ENCODE results near the gene MYO5A. TPM values are rescaled to one million over a fixed set of nuclear protein-coding genes. Genes with fewer than 3 reads are reported as not detected.
"Not testable (repeated sequence)": the region's sequence is repeated elsewhere in the genome, so short reads cannot be mapped to it uniquely, and the experiment has no call there.

The MYO5A gene
- total RNA-seq, 1 donor from 2014 or later: 15.7 TPM

- DNase-seq (ENCODE audit: low read depth): no peak
- peak overlapping the region; percentile 63 for H3K4me3 ChIP-seq (ENCODE audit: low read depth, low read length)
- TF ChIP-seq, protein P1, sequence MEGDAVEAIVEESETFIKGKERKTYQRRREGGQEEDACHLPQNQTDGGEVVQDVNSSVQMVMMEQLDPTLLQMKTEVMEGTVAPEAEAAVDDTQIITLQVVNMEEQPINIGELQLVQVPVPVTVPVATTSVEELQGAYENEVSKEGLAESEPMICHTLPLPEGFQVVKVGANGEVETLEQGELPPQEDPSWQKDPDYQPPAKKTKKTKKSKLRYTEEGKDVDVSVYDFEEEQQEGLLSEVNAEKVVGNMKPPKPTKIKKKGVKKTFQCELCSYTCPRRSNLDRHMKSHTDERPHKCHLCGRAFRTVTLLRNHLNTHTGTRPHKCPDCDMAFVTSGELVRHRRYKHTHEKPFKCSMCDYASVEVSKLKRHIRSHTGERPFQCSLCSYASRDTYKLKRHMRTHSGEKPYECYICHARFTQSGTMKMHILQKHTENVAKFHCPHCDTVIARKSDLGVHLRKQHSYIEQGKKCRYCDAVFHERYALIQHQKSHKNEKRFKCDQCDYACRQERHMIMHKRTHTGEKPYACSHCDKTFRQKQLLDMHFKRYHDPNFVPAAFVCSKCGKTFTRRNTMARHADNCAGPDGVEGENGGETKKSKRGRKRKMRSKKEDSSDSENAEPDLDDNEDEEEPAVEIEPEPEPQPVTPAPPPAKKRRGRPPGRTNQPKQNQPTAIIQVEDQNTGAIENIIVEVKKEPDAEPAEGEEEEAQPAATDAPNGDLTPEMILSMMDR (conservative IDR thresholded peaks at IDR 0.05; ENCODE audit: low read depth, low read length): no peak
These were observed 38.2 kb upstream of the MYO5A start for GRCh38 chr15:52566889-52567288.

GRCh38 chr15:52565417-52566358 lies 37.0 kb upstream of the MYO5A start:
- not testable (repeated sequence) for H3K4me3 ChIP-seq (ENCODE audit: low read depth, low read length)

DNA sequence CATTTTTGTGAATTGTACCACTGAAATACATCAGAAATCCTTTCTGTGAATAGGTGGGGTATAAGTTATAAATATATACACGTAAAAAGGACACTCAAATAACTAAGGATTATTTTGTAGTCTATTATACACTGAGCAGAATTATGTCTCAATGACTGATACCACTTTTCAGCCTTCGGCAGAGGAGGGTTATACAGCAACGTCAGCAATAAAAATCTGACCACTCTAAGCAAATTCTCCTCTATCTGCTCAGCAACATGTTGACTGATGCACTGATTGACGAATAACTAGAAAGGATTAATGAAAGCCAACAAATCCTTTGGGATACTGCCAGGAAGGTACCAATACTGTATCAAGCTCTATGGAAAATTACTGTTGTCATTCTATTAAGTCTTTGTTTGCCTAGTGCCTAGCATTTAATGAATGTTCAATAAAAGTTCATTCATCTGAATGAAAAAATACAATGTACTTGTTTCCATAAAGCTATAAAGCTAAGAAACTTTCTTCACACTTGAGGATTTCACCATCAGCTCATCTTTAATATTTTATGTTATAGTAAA lies 34.9 kb upstream of the MYO5A start:
- no peak overlapping the region for H3K4me3 ChIP-seq (ENCODE audit: low read depth, low read length)
- TF ChIP-seq, protein P1 (conservative IDR thresholded peaks at IDR 0.05; ENCODE audit: low read depth, low read length): no peak
- no peak for DNase-seq (ENCODE audit: low read depth)

More at GRCh38 chr15:52565417-52566358, 37.0 kb upstream of the MYO5A start:
- DNase-seq (ENCODE audit: low read depth): not testable (repeated sequence)

- H3K4me3 ChIP-seq (ENCODE audit: low read depth, low read length): no peak overlapping the region
- TF ChIP-seq, protein P1 (conservative IDR thresholded peaks at IDR 0.05; ENCODE audit: low read depth, low read length): no peak
- DNase-seq (ENCODE audit: low read depth): no peak
These were observed 30.9 kb upstream of the MYO5A start for GRCh38 chr15:52559575-52559974.

GRCh38 chr15:52559022-52559421 lies 30.3 kb upstream of the MYO5A start:
- TF ChIP-seq, protein P1 (conservative IDR thresholded peaks at IDR 0.05; ENCODE audit: low read depth, low read length): no peak
- no peak for DNase-seq (ENCODE audit: low read depth)
- H3K4me3 ChIP-seq (ENCODE audit: low read depth, low read length): no peak overlapping the region

DNA sequence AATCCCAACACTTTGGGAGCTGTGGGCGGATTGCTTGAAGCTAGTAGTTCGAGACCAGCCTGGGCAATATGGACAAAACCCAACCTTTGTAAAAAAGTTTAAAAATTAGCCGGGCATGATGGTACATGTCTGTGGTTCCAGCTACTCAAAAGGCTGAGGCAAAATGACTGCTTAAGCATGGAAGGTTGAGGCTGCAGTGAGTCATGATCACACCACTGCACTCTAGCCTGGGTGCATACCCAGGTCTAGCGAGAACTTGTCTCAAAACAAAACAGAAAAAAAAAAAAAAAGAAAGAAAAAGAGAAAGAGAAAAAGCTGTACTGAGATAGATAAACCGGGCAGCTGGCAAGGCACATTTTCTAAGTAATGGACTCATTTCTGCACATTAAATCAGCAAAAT lies 29.5 kb upstream of the MYO5A start:
- TF ChIP-seq, protein P1 (conservative IDR thresholded peaks at IDR 0.05; ENCODE audit: low read depth, low read length): no peak
- peak overlapping the region; percentile 11 for H3K4me3 ChIP-seq (ENCODE audit: low read depth, low read length)
- peak; percentile 76 for DNase-seq (ENCODE audit: low read depth)

DNA sequence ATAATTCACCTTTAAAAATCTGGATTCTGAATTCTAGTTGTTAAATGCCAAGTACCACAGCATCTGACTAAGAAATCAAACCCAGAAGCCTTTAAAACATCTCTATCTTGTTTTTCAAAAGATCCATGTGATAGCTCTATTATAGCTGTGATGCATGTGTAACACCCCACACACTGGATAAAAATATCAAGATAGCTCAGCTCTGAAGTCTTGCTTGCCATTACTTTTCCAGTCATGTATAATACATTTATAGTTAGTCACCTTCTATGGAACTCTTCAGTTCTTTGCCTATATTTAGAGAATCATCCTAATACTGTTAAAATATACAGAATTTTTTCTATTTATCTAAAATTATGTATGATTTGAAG lies 28.6 kb upstream of the MYO5A start:
- TF ChIP-seq, protein P1 (conservative IDR thresholded peaks at IDR 0.05; ENCODE audit: low read depth, low read length): no peak
- H3K4me3 ChIP-seq (ENCODE audit: low read depth, low read length): no peak overlapping the region
- no peak for DNase-seq (ENCODE audit: low read depth)
